HEK293T (cell line): ENCODE results near the gene TRERF1.

Experiments
- CTCF ChIA-PET: fragments of 350-600 bp; formaldehyde crosslinking; extraction: SDS; loops from one replicate; lab custom pipeline; 2021; ENCODE audit warnings: antibody characterized with exemption, inconsistent platforms; lab: Yijun Ruan, JAX
- POLR2A ChIA-PET: fragments of 350-600 bp; formaldehyde crosslinking; extraction: SDS; loops from one replicate; lab custom pipeline; 2020; ENCODE audit warnings: antibody characterized with exemption, inconsistent platforms; lab: Yijun Ruan, JAX
- DNase-seq: peaks from one replicate; pipeline ENCODE4 v3.0.0; 2012; ENCODE audit warnings: mixed read lengths; ENCODE audit errors: extremely low spot score
- ARNT ChIP-seq: fragments of 450-650 bp; IDR thresholded peaks from 2 replicates; pipeline ENCODE4 v1.6.1; 2017; ENCODE audit warnings: mild to moderate bottlenecking
- BHLHE40 ChIP-seq: fragments of 450-650 bp; IDR thresholded peaks from 2 replicates; pipeline ENCODE4 v1.6.1; 2016; ENCODE audit warnings: mild to moderate bottlenecking, moderate library complexity, borderline replicate concordance
- CTBP1 ChIP-seq: fragments of 450-650 bp; IDR thresholded peaks from 2 replicates; pipeline ENCODE4 v1.6.1; 2016; ENCODE audit warnings: borderline replicate concordance
- ELF4 ChIP-seq: fragments of 450-650 bp; IDR thresholded peaks from 2 replicates; pipeline ENCODE4 v1.6.1; 2017; ENCODE audit warnings: antibody characterized with exemption
- FOXA1 ChIP-seq: fragments of 450-650 bp; IDR thresholded peaks from 2 replicates; pipeline ENCODE4 v1.6.1; 2016; ENCODE audit warnings: mild to moderate bottlenecking
- FOXK2 ChIP-seq: fragments of 450-650 bp; IDR thresholded peaks from 2 replicates; pipeline ENCODE4 v1.6.1; 2016; ENCODE audit warnings: mild to moderate bottlenecking
- FOXM1 ChIP-seq: fragments of 450-650 bp; IDR thresholded peaks from 2 replicates; pipeline ENCODE4 v1.6.1; 2017; ENCODE audit warnings: mild to moderate bottlenecking, borderline replicate concordance
- HDGF ChIP-seq: fragments of 450-650 bp; IDR thresholded peaks from 2 replicates; pipeline ENCODE4 v1.6.1; 2017; ENCODE audit warnings: antibody characterized with exemption, borderline replicate concordance
- L3MBTL2 ChIP-seq: fragments of 450-650 bp; conservative IDR thresholded peaks from 2 replicates; pipeline ENCODE4 v1.6.1; 2016; ENCODE audit warnings: mild to moderate bottlenecking
- LEF1 ChIP-seq: fragments of 450-650 bp; IDR thresholded peaks from 2 replicates; pipeline ENCODE4 v1.6.1; 2017; ENCODE audit warnings: mild to moderate bottlenecking, borderline replicate concordance
- NFRKB ChIP-seq: fragments of 450-650 bp; IDR thresholded peaks from 2 replicates; pipeline ENCODE4 v1.6.1; 2016; ENCODE audit warnings: mild to moderate bottlenecking, moderate library complexity
- PKNOX1 ChIP-seq: fragments of 450-650 bp; IDR thresholded peaks from 2 replicates; pipeline ENCODE4 v1.6.1; 2016
- SP1 ChIP-seq: fragments of 450-650 bp; IDR thresholded peaks from 2 replicates; pipeline ENCODE4 v1.6.1; 2017
- SUZ12 ChIP-seq: fragments of 450-650 bp; IDR thresholded peaks from 2 replicates; pipeline ENCODE4 v1.6.1; 2016; ENCODE audit warnings: mild to moderate bottlenecking
- TARDBP ChIP-seq: fragments of 450-650 bp; IDR thresholded peaks from 2 replicates; pipeline ENCODE4 v1.6.1; 2016
- ZNF384 ChIP-seq: fragments of 450-650 bp; IDR thresholded peaks from 2 replicates; pipeline ENCODE4 v1.6.1; 2016

TRERF1 gene

GRCh38 chr6:42383421-42384205 is 68.1 kb downstream of the TRERF1 start:
- no peak for DNase-seq
- POLR2A ChIA-PET: no interaction called here
- CTCF ChIA-PET: no interaction called here
- TF ChIP-seq TARDBP (no peak), ARNT (no peak), ELF4 (no peak), L3MBTL2 (no peak), BHLHE40 (no peak), SP1 (no peak), LEF1 (no peak), CTBP1 (no peak), FOXM1 (no peak), NFRKB (no peak), FOXK2 (no peak), PKNOX1 (no peak), FOXA1 (no peak)

GRCh38 chr6:42381850-42382249 is 69.9 kb downstream of the TRERF1 start:
- CTCF ChIA-PET: no interaction called here
- TF ChIP-seq FOXA1 (no peak), CTBP1 (no peak), FOXM1 (no peak)
- POLR2A ChIA-PET: no interaction called here
- DNase-seq: no peak

GRCh38 chr6:42380228-42380979 is 71.3 kb downstream of the TRERF1 start:
- no peak for DNase-seq
- ChIA-PET POLR2A (no interaction called here), CTCF (no interaction called here)
- TF ChIP-seq FOXK2 (no peak), SUZ12 (no peak), FOXM1 (no peak), CTBP1 (no peak), BHLHE40 (no peak), TARDBP (no peak), L3MBTL2 (no peak), SP1 (no peak), HDGF (no peak), ARNT (no peak)

GRCh38 chr6:42378536-42378935 is 73.2 kb downstream of the TRERF1 start:
- ChIA-PET CTCF (no interaction called here), POLR2A (no interaction called here)
- no peak for DNase-seq

GRCh38 chr6:42378125-42378524 is 73.6 kb downstream of the TRERF1 start:
- ChIA-PET POLR2A (no interaction called here), CTCF (no interaction called here)
- DNase-seq: no peak

More at GRCh38 chr6:42378536-42378935, 73.2 kb downstream of the TRERF1 start:
- TF ChIP-seq CTBP1 (no peak), FOXK2 (no peak), ELF4 (no peak), SP1 (no peak), NFRKB (no peak), FOXM1 (no peak), L3MBTL2 (no peak)

GRCh38 chr6:42375007-42375635 is 76.6 kb downstream of the TRERF1 start:
- ChIA-PET POLR2A (no interaction called here), CTCF (no interaction called here)
- TF ChIP-seq BHLHE40: no peak
- no peak for TF ChIP-seq FOXA1
- TF ChIP-seq PKNOX1: no peak
- TF ChIP-seq HDGF: no peak
- no peak for TF ChIP-seq ZNF384
- no peak for TF ChIP-seq ARNT
- TF ChIP-seq CTBP1: no peak
- no peak for TF ChIP-seq LEF1
- TF ChIP-seq NFRKB: no peak
- no peak for TF ChIP-seq FOXM1
- no peak for TF ChIP-seq FOXK2
- TF ChIP-seq SP1: no peak
- TF ChIP-seq SUZ12: no peak
- no peak for DNase-seq

More at GRCh38 chr6:42378125-42378524, 73.6 kb downstream of the TRERF1 start:
- TF ChIP-seq PKNOX1 (no peak), HDGF (no peak), FOXA1 (no peak), L3MBTL2 (no peak), SUZ12 (no peak), ZNF384 (no peak), BHLHE40 (no peak), ARNT (no peak), FOXM1 (no peak), NFRKB (no peak), TARDBP (no peak), LEF1 (no peak), SP1 (no peak), ELF4 (no peak), FOXK2 (no peak), CTBP1 (no peak)
